Neutrophil (primary cell): ENCODE results near the gene TENM4.

Experiments used
- H3K27ac ChIP-seq: fragments of 200-600 bp; sonication (generic); 2 replicates; pipeline ENCODE4 v1.5.1; 2016; ENCODE audit warnings: mild to moderate bottlenecking, moderate library complexity
- H3K27me3 ChIP-seq: fragments of 200-600 bp; sonication (generic); 2 replicates; pipeline ENCODE4 v1.6.0; 2016; ENCODE audit warnings: mild to moderate bottlenecking
- H3K36me3 ChIP-seq: fragments of 200-600 bp; sonication (generic); 2 replicates; pipeline ENCODE4 v1.5.1; 2017
- H3K4me1 ChIP-seq, 2 experiments: fragments of 200-600 bp in 1 of 2; sonication (generic) in 1 of 2; 1 replicate in 1 of 2; 2 replicates in 1 of 2; pipeline versions ENCODE4 v1.5.1 to v1.6.1; 2013 to 2016; ENCODE audit warnings: low read depth in 1 of 2, low read length in 1 of 2, mild to moderate bottlenecking in 1 of 2, moderate library complexity in 1 of 2; ENCODE audit not compliant: control insufficient read depth in 1 of 2, insufficient read depth in 1 of 2
- H3K4me3 ChIP-seq, 2 experiments: fragments of 200-600 bp in 1 of 2; sonication (generic) in 1 of 2; 1 replicate in 1 of 2; 2 replicates in 1 of 2; pipeline ENCODE4 v1.5.1; 2013 to 2016; ENCODE audit warnings: low read depth in 1 of 2, low read length in 1 of 2, mild to moderate bottlenecking in 1 of 2, moderate library complexity in 1 of 2
- H3K9me3 ChIP-seq: fragments of 200-600 bp; sonication (generic); 2 replicates; pipeline ENCODE4 v1.5.1; 2016
- TF ChIP-seq, protein P1 (sequence below): fragments of 200-600 bp; sonication (generic); IDR thresholded peaks from 2 replicates; pipeline ENCODE4 v1.5.1; 2016; ENCODE audit warnings: antibody characterized with exemption

Gene TENM4

DNA sequence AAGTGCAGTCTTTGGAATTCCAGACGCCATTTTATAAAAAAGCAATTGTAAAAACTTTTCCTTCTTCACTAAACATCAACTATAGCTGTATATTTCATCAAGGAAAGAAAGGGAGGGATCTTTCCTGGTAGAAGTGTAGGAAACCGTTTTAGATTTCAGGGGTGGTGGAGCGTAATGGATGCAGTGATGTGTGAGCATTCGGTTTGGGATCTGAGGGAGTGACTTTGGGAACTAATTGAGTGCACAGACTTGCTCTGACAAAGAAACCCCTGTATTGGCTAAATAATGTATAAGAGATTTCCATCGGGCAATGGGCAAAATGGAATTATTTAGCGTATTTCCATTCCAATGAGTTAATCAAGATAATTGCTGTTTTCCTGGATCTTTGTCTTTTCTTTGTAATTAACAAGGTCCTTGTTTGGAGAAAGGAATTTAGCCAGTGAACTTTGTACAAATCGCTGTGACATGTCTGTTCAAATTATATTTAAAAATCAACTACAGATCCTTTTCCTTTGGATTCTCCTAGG is 741.2 kb downstream of the TENM4 start:
- TF ChIP-seq, protein P1, sequence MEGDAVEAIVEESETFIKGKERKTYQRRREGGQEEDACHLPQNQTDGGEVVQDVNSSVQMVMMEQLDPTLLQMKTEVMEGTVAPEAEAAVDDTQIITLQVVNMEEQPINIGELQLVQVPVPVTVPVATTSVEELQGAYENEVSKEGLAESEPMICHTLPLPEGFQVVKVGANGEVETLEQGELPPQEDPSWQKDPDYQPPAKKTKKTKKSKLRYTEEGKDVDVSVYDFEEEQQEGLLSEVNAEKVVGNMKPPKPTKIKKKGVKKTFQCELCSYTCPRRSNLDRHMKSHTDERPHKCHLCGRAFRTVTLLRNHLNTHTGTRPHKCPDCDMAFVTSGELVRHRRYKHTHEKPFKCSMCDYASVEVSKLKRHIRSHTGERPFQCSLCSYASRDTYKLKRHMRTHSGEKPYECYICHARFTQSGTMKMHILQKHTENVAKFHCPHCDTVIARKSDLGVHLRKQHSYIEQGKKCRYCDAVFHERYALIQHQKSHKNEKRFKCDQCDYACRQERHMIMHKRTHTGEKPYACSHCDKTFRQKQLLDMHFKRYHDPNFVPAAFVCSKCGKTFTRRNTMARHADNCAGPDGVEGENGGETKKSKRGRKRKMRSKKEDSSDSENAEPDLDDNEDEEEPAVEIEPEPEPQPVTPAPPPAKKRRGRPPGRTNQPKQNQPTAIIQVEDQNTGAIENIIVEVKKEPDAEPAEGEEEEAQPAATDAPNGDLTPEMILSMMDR: no peak
- H3K27me3 ChIP-seq: peaks cover 17% of the 10 kb centered on the region
- H3K4me3 ChIP-seq: no peak overlapping the region
- no peaks in the 10 kb centered on the region for H3K4me1 ChIP-seq
- no peaks in the 10 kb centered on the region for H3K36me3 ChIP-seq
- no peaks in the 10 kb centered on the region for H3K9me3 ChIP-seq
- no peak overlapping the region for H3K27ac ChIP-seq

DNA sequence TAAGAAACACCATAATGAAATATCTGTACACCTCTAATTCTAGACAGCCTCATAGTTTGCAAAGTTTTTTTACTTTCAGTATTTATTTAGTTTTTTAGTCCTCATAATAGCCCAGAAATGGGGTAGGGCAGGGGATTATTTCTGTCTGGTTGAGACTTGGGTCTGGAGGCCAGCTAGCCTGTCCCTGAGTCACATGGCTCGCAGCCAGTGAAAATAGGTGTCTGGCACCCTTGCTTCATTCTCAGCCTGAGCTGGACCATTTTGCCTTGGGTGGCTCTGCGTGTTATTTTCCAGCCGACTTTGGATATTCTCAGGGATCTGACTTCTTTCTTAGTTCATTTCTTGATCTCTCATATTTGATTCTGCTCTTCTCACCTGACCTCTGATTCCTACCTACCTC is 742.2 kb downstream of the TENM4 start:
- Histone ChIP-seq H3K27ac (no peak overlapping the region), H3K27me3 (peaks cover 17% of the 10 kb centered on the region), H3K4me3 (no peak overlapping the region), H3K36me3 (no peaks in the 10 kb centered on the region), H3K9me3 (no peaks in the 10 kb centered on the region), H3K4me1 (no peaks in the 10 kb centered on the region)
- TF ChIP-seq, protein P1: no peak

DNA sequence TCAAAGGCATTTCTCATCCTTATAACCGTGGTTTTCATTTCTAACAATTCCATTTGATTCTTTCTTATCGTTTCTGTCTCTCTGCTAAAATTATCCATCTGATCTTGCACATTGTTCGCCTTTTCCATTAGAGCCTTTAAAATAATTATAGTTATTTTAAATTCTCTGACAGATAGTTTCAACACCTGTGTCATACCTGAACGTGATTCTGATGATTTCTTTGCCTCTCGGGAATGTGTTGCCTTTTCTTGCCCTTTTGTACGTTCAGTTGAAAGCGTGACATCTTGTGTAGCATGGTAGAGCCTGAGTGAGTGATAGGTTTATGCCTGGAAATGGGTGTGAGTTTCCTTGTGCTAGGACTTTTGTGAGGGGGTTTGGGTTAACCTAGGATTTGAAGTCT is 744.7 kb downstream of the TENM4 start:
- Histone ChIP-seq H3K4me3 (no peak overlapping the region), H3K27ac (no peak overlapping the region), H3K4me1 (no peaks in the 10 kb centered on the region), H3K27me3 (peaks cover 19% of the 10 kb centered on the region), H3K36me3 (no peaks in the 10 kb centered on the region), H3K9me3 (no peaks in the 10 kb centered on the region)
- TF ChIP-seq, protein P1: no peak

DNA sequence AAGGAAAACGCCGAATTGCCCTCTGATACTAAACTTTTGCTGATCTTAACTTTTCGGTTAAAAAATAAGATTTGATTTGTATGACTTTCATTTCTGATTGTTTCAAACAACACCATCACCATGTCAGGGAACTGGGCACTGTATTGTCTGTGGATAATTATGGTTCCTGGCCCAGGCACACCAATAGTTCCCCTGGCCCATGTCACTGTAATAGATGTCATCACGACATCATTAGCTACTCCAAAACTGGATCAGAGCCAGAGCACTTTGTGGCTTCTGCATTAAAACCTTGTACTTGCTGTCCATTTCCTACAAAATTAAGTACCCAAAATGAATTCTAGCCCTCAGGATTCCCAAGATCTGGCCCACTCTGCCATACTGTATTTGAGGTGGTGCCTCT is 746.7 kb downstream of the TENM4 start:
- TF ChIP-seq, protein P1: no peak
- Histone ChIP-seq H3K4me3 (no peak overlapping the region), H3K4me1 (no peaks in the 10 kb centered on the region), H3K27me3 (peaks cover 28% of the 10 kb centered on the region), H3K27ac (no peak overlapping the region), H3K36me3 (no peaks in the 10 kb centered on the region), H3K9me3 (no peaks in the 10 kb centered on the region)

DNA sequence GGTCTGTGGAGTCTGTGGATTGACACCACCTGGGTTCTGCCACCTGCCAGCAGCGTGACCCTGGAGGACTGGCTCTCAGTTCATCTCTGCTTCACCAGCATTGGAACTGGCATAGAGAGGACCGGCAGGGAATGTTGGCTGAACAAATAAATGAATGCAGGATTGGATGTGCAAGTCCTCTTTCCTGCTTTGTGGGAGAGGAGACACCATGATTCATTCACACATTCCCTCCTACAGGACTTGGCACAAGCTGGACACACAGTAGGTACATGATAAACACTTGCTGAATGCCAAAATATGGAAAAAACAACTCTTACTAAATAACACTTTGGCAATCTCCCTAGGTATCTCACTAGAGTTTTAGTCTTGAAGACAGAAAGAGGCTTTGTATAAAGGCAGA is 749.6 kb downstream of the TENM4 start:
- Histone ChIP-seq H3K4me1 (no peaks in the 10 kb centered on the region), H3K36me3 (no peaks in the 10 kb centered on the region), H3K4me3 (no peak overlapping the region), H3K27me3 (peaks cover 26% of the 10 kb centered on the region), H3K9me3 (no peaks in the 10 kb centered on the region), H3K27ac (no peak overlapping the region)
- TF ChIP-seq, protein P1: no peak
